Chondrocyte (in vitro differentiated cells): ENCODE measurements around the gene TAF11. TPM values are rescaled to one million over a fixed set of nuclear protein-coding genes. Genes with fewer than 3 reads are reported as not detected.

Experiments used
- DNase-seq: peaks from one replicate; pipeline ENCODE4 v3.0.0; 2021; ENCODE audit warnings: mixed read lengths, low spot score
- H3K27ac Mint-ChIP-seq: one replicate; pipeline ENCODE4 v1.8.0; 2021; ENCODE audit warnings: mild to moderate bottlenecking, moderate library complexity, mixed read lengths; ENCODE audit not compliant: unreplicated experiment
- H3K27me3 Mint-ChIP-seq: 2 replicates; pipeline ENCODE4 v1.8.0; 2021; ENCODE audit warnings: low read depth, mixed read lengths
- H3K36me3 Mint-ChIP-seq: 2 replicates; pipeline ENCODE4 v1.8.0; 2021; ENCODE audit warnings: low read depth, mixed read lengths
- H3K4me1 Mint-ChIP-seq: 2 replicates; pipeline ENCODE4 v1.8.0; 2021; ENCODE audit warnings: low read depth, mild to moderate bottlenecking, mixed read lengths
- H3K4me3 Mint-ChIP-seq: one replicate; pipeline ENCODE4 v1.8.0; 2021; ENCODE audit warnings: mild to moderate bottlenecking, moderate library complexity, mixed read lengths; ENCODE audit not compliant: unreplicated experiment
- H3K9me3 Mint-ChIP-seq: 2 replicates; pipeline ENCODE4 v1.8.0; 2021; ENCODE audit warnings: low read depth, mixed read lengths
- total RNA-seq: library from RNA; stranded (reverse); gene quantifications from 3 replicates; pipeline ENCODE4 v1.2.1, GENCODE V29; 2021
- TF ChIP-seq, protein P1 (sequence below): fragments of 200-600 bp; sonication (generic); IDR thresholded peaks from 2 replicates; pipeline ENCODE4 v1.5.0; 2021; ENCODE audit warnings: antibody characterized with exemption, mild to moderate bottlenecking, moderate library complexity

The TAF11 gene
- total RNA-seq, 1 donor from 2014 or later, result 30.5 TPM

DNA sequence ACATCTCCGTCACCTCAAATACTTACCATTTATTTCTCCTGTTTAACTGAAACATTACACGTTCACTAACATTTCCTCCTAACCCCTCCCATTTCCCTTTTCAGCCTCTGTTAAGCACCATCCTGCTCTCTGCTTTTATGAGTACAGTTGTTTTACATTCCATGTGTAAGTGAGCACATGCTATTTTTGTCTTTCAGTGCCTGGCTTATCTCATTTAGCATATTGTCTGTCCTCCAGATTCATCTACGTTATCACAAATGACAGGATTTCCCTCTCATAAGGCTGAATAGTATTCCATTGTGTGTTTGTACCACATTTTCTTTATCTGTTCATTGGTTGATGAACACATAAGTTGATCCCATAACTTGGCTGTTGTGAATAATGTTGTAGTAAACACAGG is 22.7 kb downstream of the TAF11 start:
- Mint-ChIP-seq H3K27me3 (no peaks in the 10 kb centered on the region), H3K4me1 (peaks cover 6% of the 10 kb centered on the region), H3K4me3 (no peak overlapping the region), H3K27ac (peak overlapping the region; percentile 30), H3K9me3 (no peaks in the 10 kb centered on the region), H3K36me3 (peaks cover 21% of the 10 kb centered on the region)
- TF ChIP-seq, protein P1, sequence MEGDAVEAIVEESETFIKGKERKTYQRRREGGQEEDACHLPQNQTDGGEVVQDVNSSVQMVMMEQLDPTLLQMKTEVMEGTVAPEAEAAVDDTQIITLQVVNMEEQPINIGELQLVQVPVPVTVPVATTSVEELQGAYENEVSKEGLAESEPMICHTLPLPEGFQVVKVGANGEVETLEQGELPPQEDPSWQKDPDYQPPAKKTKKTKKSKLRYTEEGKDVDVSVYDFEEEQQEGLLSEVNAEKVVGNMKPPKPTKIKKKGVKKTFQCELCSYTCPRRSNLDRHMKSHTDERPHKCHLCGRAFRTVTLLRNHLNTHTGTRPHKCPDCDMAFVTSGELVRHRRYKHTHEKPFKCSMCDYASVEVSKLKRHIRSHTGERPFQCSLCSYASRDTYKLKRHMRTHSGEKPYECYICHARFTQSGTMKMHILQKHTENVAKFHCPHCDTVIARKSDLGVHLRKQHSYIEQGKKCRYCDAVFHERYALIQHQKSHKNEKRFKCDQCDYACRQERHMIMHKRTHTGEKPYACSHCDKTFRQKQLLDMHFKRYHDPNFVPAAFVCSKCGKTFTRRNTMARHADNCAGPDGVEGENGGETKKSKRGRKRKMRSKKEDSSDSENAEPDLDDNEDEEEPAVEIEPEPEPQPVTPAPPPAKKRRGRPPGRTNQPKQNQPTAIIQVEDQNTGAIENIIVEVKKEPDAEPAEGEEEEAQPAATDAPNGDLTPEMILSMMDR, result no peak
- DNase-seq, result no peak

DNA sequence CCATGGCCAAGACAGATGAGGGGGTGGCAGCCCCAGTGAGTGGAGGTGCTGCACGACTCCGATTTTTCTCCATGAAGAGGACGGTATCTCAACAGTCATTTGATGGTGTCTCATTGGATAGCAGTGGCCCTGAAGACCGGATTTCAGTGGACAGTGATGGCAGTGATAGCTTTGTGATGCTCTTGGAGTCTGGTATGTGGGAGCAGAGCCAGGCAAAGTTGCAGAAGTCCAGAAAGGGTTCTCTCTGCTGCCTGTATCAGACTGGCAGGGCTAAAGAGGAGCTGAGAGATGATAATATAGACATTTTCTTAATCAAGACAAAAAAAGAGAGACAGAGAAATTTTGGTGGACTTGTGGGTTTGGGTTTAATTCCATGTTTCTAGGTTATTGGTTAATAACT is 23.8 kb downstream of the TAF11 start:
- Mint-ChIP-seq H3K9me3 (no peaks in the 10 kb centered on the region), H3K4me1 (peaks cover 6% of the 10 kb centered on the region), H3K4me3 (no peak overlapping the region), H3K27ac (no peak overlapping the region), H3K27me3 (no peaks in the 10 kb centered on the region), H3K36me3 (peaks cover 24% of the 10 kb centered on the region)
- no peak for DNase-seq
- TF ChIP-seq, protein P1, result no peak

DNA sequence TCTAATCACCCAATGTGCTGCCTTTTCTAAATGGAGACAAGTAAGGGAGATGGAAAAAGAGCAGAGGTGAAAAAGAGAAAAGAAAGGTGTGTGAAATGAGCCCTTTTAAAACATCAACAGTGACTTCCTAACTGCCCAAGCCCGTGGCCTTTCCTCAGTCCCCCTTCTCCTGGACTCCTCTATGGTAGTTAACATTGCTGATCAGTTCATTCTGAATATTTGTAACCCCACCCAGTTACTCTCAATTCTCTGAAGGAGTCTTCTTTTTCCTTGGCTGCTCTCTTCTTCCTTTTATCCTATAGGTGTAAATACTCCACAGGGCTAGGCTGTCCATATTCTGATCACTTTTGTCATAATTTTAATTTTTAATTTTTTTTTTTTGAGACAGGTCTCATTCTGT is 27.1 kb downstream of the TAF11 start:
- no peak overlapping the region for H3K27ac Mint-ChIP-seq
- no peak overlapping the region for H3K4me3 Mint-ChIP-seq
- peaks cover 6% of the 10 kb centered on the region for H3K4me1 Mint-ChIP-seq
- DNase-seq, result no peak
- no peaks in the 10 kb centered on the region for H3K27me3 Mint-ChIP-seq
- TF ChIP-seq, protein P1, result no peak
- H3K36me3 Mint-ChIP-seq, result peaks cover 52% of the 10 kb centered on the region
- H3K9me3 Mint-ChIP-seq, result no peaks in the 10 kb centered on the region

DNA sequence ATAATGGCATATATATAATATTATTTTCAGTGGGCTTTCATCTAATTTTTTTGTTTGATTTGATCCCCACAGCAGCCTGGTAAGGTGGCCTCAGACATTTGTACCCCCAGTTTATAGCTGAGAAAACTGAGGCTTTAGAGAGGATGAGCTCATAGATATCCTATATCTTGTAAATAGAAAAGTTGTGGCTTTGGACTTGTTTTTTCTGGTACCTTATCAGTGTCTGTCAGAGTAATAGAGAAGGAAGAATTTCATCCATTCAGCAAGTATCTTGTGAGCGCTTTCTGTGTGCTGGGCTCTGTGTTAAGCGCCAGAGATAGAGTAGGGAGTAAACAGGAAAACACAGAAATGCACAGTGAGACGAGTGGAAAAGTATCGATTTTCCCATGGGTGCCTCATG is 27.9 kb downstream of the TAF11 start:
- no peak for DNase-seq
- H3K27me3 Mint-ChIP-seq, result no peaks in the 10 kb centered on the region
- H3K27ac Mint-ChIP-seq, result no peak overlapping the region
- H3K4me3 Mint-ChIP-seq, result no peak overlapping the region
- H3K9me3 Mint-ChIP-seq, result no peaks in the 10 kb centered on the region
- peaks cover 1% of the 10 kb centered on the region for H3K4me1 Mint-ChIP-seq
- TF ChIP-seq, protein P1, result no peak
- peaks cover 56% of the 10 kb centered on the region for H3K36me3 Mint-ChIP-seq

GRCh38 chr6:34858681-34859080 is 29.2 kb downstream of the TAF11 start:
- Mint-ChIP-seq H3K27me3 (no peaks in the 10 kb centered on the region), H3K27ac (no peak overlapping the region), H3K4me3 (no peak overlapping the region), H3K9me3 (no peaks in the 10 kb centered on the region), H3K4me1 (no peaks in the 10 kb centered on the region), H3K36me3 (peaks cover 52% of the 10 kb centered on the region)
- no peak for DNase-seq
- TF ChIP-seq, protein P1, result peak; percentile 31
